NOMO-1 (cell line): ENCODE measurements around the gene HSBP1L1.

Experiments
- DNase-seq, 2 experiments: peaks; one replicate each; lab custom pipeline; 2025; ENCODE audit not compliant: unreplicated experiment in 2 of 2; lab: John Stamatoyannopoulos, UW

Gene HSBP1L1

DNA sequence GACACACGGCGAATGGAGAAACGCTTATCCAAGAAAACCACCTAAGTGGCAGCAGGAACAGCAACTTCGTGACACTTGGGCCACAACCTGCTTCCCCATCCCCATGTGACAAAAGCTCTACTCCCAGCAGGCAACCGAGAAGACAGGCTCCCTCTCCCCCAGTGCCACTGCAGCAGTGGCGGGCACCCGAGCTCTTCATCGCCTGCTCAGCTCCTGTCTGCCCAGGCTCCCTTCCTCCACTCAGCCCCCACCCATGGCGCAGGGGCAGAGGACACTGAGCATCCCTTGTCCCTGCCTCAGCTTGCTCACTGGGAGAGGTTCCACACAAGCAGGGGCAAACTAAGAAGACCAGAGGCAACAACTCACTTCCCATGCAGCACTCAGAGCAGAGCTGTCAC lies 35.9 kb upstream of the HSBP1L1 start:
- DNase-seq: no peak

DNA sequence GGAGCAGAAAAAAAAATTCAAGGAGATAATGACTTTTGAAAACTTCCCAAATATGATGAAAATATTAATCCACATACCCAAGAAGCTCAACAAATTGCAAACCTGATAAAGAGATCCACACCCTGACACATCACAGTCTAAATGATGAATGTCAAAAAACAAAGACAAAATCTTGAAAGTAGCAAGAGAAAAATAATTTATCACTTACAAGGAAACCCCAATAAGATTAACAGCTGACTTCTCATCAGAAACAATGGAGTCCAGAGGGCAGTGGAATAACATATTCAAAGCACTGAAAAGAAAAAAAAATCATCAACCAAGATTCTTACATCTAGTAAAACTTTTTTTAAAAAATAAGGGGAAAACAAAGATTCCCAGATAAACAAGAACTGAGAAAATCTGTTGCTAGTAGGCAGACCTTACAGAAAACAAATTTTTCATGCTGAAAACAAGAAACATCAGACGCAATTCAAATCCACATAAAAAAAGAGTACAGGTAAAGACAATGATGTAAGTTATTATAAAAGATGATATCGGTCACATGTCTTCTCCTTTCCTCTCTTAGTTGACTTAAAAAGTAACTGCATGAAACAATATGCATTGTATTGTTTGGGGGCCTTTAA lies 34.3 kb upstream of the HSBP1L1 start:
- DNase-seq: no peak

DNA sequence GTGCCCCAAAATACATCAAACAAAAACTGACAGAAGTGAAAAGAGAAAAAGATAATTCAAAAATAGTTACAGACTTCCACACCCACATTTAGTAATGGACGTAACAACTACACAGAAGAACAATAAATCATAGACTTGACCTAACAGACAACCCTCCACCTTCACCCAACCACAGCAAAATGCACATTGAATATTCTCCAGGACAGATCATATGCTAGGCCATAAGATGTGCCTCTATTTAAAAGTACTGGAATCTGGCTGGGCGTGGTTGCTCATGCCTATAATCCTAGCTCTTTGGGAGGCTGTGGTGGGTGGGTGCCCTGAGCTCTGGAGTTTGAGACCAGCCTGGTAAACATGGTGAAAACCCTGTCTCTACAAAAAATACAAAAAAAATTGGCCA lies 33.0 kb upstream of the HSBP1L1 start:
- no peak for DNase-seq

DNA sequence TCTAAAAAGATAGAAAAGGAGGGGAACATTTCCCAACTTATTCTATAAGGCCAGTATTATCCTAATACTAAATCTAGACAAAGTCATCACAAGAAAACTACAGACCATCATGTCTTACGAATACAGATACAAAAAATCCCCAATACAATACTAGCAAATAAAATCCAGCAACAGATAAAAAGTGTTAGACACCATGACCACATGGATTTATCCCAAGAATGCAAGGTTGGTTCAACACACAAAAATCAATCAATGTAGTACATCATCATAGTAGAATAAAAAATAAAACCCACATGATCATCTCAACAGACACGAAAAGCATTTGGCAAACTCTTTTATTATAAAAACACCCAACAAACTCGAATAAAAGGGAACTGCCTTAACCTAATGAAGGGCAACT lies 31.5 kb upstream of the HSBP1L1 start:
- DNase-seq: no peak

DNA sequence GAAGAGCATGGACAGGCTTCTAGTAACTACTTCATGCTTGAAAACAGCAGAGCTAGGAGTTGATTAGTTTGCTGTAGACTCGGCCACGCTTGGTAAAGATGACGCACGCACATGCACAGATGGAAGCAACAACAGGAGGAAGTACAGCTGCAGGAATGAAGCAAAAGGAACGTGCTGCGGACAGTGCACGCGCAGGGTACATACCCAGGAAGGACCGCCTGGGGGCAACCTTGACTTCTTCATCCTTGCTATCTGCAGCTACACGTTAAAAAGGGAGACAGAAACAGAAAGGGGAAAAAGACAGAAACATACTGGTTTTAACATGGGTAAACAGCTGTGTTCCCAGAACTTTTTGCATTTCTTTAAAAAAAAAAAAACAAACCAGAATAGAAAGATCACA lies 30.7 kb upstream of the HSBP1L1 start:
- no peak for DNase-seq

DNA sequence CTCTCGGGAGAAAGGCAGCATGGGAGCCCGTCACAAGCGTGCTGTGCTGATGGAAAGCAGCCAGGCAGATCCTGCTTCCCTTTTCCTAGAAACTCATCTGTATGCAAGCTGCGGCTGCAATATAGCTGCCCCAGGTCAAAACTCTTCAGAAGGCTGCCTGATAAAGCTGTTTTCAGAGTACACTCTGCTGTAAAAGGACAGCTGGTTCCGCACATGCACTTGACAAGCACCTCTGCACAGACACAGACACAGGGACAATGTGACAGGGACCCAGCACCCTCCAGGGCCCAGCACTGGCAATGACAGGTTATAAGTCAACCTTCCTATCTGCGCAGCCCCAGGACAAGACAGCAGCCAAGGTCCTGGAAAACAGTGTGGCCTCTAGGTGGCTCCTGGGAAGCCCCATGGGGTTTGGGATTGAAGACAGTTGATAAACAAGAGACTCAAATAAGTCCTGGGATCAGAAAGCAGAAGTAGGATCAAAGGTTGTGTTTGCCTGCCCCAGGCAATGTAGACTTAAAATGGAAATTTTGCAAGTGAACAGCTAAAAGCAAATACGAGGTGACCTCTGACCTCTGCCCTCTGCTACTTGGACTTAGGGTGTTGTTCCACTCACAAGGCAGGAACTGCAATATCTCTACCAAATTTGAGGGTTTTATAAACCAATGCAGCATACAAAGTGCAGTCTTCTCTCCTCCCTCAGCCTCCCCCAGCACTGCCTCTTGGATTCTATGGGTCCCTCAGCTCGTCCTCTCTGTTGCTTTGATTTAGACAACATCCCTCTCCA lies 29.9 kb upstream of the HSBP1L1 start:
- no peak for DNase-seq

DNA sequence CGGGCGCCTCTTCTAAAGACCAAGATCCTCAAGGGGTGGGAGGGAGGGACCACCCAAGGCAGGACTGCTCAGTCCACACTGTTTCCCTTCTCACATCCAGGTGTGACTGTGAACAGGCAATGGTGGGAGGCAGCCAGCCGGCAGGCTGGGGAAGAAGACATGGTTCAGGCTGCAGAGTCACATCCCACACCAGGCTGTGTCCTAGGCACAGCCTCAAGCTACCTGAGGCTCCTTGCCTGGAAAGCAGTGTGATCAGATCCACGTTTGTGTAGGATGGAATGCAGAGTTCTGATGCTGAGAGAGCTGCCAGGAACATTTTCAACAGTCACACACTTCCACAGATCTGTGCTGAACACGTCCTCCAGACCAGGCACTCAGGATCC lies 29.4 kb upstream of the HSBP1L1 start:
- no peak for DNase-seq

DNA sequence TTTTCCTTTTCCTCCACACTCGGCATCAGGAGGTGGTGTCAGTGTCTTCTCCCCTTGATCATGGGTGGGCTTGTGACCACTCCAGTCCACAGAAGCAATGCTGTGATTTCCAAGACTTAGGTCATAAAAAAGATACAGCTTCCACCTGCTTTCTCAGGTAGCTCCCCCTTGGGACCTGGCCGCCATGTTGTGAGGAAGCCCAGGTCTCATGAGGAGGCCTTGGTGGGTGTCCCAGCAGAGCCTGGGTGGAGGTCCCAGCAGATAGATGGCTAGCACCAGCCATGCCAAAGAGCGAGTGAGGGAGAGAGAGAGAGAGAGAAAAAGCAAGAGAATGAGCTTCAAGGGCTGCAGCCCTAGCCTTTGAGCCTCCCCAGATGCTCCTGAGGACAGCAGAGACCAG lies 28.9 kb upstream of the HSBP1L1 start:
- no peak for DNase-seq

DNA sequence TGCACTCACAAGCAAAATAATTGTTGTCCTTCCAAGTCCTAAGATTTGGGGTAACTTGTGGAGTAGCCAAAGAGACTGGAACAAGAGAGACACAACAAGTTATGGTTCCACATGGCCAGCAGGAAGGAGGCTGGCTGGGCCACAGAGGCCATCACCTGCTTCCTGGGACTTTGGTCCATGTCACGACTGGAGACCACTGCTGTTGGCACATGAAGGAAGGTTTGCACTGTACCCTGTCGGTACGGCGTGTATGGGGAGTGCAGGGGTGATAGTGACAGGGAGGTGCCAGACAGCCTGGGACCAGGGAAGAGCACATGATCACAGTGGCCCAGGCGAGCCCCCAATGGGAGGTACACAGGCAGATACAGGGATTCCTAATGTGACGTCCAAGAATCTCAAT lies 28.5 kb upstream of the HSBP1L1 start:
- no peak for DNase-seq

DNA sequence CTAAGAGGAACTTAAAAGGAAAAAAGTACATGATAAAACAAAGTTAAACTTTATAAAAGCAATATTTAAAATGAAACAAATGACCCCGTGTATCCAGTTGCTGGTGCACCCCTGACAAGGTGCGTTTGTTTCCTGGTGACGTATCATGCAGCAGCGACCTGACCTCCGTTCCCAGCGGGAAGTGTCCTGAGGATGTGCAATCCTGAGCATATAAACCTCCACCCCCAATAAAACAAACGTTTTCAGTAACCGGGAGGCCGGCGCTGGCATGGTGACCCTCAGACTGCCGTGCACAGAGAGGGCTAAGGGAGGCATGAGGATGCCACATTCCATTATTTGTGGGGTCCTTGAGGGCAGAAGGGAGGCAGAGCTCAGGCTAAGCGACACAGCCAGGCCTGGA lies 27.8 kb upstream of the HSBP1L1 start:
- no peak for DNase-seq

DNA sequence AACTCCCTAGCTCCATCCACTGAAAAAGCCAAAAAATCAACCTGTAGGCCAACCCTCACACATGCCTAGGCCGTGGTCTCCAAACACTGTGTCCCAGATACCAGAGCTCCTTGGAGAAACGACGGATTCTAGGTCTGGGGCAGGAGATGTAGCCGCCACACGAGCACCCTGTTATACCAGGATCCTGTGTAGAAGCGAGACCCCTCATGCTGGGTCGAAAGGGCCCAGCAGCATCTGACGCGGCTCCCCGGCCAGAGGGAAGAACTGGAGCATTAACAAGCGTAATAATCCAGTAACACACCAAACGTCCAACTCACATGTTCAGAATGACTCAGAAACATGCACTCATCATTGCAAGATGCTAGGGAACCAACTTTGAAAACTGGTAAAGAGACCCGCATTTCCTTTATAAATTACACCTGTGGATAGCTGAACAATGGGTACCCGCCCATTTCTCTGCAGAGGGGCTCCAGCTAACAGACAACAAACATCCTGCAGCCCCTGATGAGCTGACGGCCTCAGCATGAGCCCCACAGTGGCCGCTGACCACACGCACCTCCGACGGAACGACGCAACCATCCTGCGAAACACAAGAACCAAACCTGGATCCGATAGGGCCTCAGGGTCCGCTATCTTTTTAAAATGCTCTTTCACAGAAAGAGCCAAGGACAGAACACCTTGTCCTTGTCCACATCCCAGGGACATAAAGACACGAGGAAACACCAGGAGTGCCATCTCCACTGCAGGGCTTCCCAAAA lies 27.2 kb upstream of the HSBP1L1 start:
- no peak for DNase-seq

DNA sequence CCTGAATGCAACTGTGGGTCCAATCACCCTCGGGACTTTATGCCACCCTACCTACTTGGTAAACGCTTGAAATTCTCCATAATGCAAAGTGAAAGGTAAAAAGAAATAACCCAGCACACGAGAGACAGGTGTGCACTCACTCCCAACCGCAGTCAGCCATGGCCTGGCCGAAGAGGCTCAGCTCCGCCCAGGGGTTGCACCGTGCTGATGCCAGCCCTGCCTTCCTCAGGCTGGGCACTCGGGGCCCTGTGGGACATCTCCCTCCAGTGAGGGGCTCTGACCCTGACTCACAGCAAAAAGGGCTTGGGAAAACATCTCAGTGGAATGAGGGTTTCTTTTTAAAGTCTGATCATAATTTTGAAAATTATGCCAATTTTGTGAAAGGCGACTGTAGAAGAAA lies 26.2 kb upstream of the HSBP1L1 start:
- no peak for DNase-seq

DNA sequence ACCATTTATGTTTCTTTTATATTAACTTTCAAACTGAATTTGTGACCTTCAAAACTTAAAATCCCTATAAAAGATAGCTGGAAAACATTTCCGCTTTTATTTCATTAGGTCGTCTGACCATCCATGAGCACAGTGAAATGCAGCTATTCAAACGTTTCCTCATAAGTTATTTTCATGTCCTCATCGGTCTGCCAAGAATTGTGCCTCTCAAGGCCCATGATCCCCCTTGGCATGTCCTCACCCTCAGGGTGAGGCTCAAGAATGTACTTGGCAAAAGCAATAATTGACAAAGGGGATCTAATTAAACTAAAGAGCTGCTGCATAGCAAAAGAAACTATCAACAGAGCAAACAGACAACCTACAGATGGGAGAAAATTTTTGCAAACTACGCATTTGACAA lies 25.3 kb upstream of the HSBP1L1 start:
- no peak for DNase-seq

DNA sequence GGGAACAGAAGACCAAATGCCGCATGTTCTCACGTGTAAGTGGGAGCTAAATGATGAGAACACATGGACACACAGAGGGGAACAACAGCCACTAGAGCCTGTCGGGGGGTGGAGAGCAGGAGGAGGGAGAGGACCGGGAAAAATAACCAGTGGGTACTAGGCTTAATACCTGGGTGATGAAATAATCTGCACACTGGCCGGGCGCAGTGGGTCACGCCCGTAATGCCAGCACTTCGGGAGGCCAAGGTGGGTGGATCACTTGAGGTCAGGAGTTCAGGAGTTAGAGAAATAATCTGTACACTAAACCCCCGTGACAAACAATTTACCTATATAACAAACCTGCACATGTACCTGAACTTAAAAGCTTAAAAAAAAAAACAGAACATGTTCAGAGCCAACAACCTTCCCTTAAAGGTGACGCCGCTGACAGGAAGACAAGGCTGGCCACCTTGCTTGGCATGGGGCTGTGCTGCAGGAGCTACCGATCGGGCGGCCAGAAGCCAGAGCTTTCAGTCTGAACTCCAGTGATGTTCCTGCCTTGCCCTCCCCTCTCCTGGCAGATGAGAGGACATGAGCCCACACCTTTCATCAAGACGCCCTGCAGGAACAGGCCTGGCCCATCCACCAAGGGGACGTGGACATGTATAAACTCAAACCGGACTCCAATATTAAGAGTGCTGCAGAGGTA lies 24.2 kb upstream of the HSBP1L1 start:
- DNase-seq: no peak

DNA sequence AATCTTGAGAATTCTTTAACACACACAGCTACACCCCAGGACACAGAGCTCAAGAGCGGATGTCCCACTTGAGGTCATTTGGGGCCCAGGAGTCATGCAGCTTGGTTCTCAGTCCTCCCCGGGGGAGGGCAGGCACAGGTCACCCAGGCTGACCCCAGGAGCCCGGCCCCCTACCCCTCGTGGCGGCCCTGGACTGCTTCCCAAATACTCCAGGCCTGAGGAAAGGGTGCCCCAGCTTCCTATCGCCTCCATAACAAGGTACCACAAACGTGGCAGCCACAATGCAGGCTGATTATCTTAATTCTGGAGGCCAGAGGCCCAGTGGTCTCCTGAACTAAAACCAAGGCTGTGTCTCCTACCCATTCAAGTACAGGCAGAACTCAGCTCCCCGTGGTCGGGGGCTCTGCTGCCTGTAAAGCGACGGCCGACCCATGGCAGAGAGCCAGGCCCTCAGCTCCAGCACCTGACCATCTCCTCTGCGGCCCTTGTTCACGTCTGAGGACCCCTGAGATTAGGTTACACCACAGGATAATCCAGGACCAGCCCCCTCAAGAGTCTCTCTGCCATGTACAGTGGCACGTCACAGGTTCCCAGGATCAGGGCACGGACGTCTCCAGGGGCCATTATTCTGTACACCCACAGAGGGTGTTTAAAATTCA lies 23.5 kb upstream of the HSBP1L1 start:
- DNase-seq: no peak

DNA sequence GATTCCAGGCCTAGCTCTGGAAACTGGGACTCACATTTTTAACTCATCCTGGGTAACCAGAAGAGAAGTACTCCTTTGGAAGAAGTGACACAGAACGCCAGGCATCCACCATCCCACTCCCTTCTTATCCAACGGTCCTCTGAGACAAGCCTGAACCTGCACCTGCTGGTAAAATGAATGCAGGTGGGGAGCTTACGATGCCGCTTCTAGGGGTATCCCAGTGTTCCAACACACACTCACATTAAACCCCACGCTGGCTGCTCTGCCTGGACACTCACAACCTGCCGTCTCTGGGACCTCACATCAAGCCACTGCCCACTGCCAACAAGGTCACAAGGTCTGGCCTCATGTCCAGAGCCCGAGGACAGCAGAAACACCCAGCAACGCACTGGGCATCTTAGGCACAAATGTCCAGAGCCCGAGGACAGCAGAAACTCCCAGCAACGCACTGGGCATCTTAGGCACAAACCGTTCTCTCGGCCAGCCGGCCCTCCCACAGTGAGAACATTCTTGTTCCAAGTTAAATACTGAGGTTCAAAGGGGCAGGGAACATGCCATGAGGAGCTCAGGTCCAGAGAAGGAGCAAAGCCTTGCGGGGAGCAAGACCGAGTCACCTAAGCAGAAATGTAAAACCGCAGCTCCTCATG lies 22.8 kb upstream of the HSBP1L1 start:
- no peak for DNase-seq

DNA sequence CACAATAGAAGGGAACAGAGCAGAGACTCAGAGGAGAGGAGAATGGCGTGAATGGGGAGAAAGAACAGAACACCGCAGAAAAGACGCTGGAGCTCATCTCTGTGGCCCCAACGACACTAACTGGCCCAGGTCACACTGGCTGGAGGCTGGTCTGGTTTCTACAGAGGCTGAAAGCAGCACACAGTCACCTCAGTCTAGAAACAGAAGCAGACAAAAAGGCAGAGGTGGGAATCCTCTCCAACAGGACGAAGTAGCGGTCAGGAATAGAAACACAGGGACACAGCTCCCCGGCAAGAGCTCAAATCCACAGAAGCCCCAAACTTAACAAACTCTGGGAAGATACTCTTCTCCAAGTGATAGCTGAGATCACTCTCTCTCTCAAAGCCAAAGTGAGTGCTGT lies 22.2 kb upstream of the HSBP1L1 start:
- no peak for DNase-seq

DNA sequence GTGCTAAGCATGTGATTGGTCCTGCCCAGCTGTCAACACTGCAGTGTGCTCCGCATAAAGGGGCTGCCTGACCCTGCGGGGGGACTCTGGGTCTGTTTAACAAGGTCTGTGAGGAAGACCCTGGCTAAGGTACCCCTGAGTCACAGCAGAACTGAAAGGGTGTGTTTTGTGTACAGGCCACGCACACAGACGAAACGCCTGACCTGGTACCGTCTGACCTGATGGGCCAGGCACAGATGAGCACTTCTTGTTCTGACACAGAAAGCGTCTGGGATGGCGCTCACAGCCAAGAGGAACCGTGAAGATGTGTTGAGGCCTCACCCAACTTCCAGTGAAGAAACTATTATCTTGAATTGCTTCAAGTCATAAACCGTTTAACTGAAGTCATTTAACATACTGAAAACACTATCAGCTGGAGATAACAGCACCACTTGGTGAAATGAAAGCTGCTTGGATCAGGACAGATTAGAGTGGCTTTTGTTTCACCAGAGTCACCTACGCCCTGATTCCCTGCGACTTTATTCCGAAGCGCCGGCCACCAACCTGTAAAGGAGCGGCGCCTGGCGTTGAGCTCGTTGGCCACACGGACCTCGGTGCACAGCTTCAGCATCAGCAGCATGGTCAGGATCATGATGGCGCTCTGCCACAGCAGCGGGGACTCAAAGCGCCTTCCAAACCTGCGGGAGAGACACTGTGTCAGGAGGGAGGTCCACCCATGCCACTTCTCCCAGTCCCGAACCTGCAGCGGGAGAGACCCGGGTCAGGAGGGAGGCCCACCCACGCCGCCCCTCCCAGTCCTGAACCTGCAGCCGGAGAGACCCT lies 21.4 kb upstream of the HSBP1L1 start:
- DNase-seq: no peak

DNA sequence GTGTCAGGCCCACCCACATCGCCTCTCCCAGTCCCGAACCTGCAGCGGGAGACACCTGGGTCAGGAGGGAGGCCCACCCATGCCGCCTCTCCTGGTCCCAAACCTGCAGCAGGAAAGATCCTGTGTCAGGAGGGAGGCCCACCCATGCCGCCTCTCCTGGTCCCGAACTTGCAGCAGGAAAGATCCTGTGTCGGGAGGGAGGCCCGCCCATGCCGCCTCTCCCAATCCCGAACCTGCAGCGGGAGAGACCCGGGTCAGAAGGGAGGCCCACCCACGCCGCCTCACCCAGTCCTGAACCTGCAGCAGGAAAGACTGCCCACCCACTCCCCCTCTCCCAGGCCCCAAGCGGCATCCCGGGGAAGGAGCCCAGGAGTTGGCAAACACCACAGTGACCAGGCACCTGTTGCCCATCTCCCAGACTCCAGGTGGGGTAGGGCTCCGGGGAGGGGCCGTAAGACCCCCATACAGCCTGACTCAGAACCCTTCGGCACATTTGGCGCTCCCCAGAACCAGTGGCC lies 20.8 kb upstream of the HSBP1L1 start:
- DNase-seq: no peak
